NCI-H1694 (cell line): ENCODE measurements around the gene SESN1.
A peak's percentile ranks its signal among the peaks of the same experiment; 100 is the strongest.
"Not testable (repeated sequence)": the region's sequence is repeated elsewhere in the genome, so short reads cannot be mapped to it uniquely, and the experiment has no call there.

ENCODE experiments used
- DNase-seq: peaks from one replicate; lab custom pipeline; 2025; lab: John Stamatoyannopoulos, UW

Gene SESN1

DNA sequence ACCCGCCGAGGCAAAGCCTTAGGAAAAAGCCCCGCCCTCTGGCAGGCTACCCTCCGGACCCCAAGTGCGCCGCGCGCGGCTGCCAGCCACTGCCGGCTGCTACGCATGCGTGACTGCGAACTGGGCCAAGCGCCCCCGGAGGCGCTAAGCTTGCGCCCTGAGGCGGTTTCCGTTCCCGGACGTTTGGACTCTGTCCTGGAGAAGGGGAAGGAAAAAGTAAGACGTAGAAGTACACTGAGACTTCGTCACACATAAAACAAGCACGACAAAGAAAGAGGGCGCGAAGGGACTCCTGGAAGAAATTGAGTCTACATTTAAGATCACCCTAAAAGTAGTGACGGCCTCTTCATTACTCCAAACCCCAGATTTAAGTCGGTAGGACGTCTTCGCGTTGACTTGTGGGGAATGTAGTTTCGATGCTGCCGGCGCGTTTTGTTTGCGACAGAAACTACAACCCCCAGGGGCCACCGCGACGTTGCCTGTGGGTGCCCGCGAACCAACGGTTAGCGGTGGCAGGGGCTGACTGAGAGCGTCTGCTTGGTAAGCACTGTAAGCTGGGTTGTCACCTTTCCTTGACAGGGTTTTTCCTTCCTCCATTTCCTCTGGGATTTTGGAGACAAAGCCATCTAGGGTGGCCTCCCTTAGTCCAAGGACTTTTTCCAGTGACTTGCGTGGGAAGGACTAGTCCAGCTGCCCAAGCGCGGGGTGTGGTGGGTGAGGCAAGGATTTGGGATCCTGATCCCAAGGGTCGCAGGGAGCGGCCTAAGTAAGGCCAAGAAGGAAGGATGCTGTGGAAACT is 589 bp upstream of the SESN1 start, which contains the start of gene CEP57L1:
Gene CEP57L1 (plus strand): TSS at position 472 of the 799 bp plus-strand sequence. CDS start 49,715 bp downstream, outside the sequence.
- peak; percentile 94 for DNase-seq

- DNase-seq: no peak
Observed at GRCh38 chr6:109093732-109094415, 772 bp downstream of the SESN1 start.

DNA sequence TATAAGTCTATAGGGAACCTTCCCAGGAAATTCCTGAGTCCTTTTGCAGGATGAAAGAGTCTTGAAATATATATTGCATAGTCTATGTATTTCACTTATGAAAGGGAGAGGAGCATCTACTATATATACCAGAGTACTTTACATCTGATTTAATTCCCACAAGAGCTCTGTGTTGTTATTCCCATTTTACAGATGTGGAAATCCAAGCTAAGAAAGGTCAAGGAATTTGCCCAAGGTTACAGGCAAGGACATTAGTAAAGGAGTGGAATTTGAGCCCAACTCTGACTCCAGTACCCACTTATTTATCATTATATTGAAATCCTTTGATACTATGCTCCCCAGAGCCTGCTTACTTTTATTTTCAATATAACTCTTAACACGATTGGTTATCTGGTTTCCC is 2.6 kb downstream of the SESN1 start:
- no peak for DNase-seq

DNA sequence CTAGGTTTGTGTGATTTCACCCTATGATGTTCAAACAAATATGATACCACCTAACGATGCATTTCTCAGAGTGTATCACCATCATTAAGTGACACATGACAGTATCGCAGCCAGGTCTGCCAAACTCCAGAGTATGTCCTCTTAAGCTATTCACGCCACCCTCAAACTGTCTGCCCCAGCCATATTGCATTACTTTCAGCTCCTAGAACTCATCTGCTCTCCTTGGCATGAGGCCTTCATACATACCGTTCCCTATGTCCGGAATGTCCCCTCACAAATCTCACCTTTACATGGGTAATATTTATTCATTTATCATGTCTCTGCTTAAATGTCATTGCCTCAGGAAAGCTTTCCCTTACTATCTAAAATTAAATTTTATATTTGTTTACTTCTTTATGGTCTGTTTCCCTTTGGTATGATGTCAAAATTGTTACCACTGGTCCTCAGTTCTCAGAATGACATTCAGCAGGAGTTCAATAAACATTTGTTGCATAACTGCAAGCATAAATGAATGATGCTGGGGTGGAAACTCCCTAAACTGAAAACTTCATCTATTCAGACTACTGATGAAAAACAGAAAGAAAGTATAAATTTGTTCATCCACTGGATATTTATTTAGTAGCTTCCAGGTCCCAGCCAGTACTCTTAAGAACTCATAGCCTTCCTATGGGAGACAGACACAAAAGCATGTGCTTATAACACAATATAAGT is 3.2 kb downstream of the SESN1 start:
- no peak for DNase-seq

DNA sequence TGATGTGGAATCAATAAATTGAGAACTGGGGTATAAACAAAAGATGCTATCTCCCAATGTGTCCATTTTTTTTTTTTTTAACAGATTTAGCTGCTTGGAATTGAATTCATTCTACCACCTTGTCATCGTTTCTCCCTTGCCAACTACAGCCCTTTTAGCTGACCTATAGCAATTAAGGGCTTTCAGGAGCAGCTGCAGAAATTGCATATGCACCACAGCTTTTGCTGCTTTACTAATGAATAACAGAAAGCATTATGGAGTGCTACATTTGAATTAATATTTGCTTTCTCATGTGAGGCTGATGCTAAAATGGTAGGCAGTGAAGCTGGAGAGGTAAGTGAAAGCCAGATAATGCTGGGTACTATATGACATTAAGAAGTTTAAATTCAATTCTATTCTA is 5.7 kb downstream of the SESN1 start:
- DNase-seq: no peak

DNA sequence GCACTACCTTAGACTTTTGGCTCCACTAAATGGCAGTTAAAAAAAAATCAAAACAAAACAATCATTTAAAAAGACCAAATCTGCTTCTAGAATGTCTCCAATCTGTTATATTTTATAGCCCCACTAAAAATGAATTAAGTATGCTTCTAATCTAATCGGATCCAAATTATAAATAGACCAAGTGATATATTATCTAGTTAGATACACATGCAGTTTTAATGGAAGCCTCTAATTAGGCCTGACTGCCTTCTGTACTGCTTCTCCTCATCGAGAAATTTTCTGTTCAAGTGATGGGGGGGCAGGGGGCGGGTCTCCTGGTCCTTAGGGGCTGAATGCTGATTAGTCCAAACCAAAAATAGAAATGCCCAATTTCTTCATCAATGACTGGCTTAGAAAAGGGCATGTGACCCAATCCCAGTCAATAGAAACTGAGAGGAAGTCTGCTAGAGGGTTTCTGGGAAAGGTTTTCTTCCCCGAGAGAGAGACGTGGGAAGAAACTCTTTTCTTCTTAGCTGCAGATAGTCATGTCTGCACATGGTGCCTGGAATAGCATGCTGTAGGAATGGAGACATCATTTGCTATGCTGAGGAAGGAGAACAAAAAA is 6.9 kb downstream of the SESN1 start:
- DNase-seq: no peak

DNA sequence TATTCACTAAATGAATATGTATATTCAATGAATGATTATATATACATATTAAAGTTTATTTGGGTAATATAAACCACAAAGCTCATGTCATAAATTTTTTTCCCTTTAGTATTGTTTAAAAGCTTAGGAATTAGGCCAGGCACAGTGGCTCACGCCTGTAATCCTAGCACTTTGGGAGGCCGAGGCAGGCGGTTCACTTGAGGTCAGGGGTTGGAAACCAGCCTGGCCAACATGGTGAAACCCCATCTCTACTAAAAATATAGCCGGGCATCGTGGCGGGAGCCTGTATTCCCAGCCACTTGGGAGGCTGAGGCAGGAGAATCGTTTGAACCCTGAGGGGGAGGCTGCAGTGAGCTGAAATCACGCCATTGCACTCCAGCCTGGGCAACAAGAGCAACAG is 10.5 kb downstream of the SESN1 start:
- not testable (repeated sequence) for DNase-seq

- DNase-seq: no peak
Observed at GRCh38 chr6:109083657-109084056, 11.0 kb downstream of the SESN1 start.

DNA sequence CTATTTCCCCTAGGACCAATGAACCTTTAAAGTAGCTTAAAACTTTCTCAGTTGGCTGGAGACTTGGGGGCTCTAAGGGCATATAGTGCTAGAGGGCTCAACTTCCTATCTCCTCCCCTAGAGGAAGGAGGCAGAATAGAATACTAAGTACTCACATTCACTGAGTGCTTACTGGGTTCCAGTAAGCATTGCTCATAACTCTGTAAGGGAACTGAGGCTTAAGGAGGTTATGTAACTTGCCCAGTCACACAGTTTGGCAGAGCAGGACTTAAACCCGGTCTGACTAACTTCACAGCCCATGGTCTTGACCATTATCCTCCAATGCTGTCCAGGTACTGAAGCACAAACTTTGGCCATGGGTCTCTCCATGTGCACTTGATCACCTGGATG is 12.5 kb downstream of the SESN1 start:
- DNase-seq: no peak

- DNase-seq: no peak
Observed at GRCh38 chr6:109081516-109082187, 13.0 kb downstream of the SESN1 start.

DNA sequence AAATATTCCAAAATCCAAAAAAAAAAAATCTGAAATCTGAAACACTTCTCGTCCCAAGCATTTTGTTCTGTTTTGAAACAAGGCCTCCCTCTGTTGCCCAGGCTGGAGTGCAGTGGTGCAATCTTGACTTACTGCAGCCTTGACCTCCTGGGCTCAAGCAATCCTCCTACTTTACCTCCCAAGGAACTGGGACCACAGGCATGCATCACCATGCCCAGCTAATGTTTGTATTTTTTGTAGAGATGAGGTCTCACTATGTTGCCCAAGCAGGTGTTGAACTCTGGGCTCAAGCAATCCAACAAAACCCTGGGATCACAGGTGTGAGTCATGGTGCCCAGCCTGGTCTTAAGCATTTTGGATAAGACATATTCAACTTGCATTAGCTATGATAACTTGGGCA is 13.6 kb downstream of the SESN1 start:
- no peak for DNase-seq

- no peak for DNase-seq
Observed at GRCh38 chr6:109079981-109080380, 14.7 kb downstream of the SESN1 start.

- peak; percentile 17 for DNase-seq
Observed at GRCh38 chr6:109076377-109076776, 18.3 kb downstream of the SESN1 start.

DNA sequence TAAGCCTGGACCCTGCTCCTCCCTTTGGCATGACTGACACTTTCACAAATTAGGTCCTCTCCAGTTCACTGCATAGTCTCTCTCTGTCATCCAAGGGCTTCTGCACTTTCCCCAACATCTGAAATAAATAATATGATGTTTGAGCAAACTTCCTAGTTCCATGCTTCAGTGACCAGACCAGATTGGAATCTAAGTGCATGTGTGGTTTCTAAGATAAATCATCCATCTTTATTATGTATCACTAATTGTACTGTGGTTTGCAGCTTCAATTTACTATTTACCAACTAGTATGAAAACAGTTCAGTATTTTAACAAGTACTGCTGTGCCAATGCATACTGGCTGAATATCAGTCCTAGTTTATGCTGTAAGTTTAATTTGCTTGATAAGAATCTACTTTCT is 18.7 kb downstream of the SESN1 start:
- DNase-seq: peak; percentile 5

DNA sequence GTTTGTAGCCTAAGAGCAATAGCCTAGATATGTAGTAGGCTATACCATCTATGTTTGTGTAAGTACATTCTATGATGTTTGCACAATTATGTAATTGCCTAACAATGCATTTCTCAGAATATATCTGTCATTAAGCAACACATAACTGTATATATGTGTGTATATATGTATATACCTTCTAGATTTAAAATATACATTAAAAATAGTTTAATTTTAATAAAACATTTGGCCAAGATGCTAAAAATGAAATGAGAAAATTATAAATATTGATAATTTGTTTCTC is 20.6 kb downstream of the SESN1 start:
- DNase-seq: no peak

- DNase-seq: peak; percentile 54
Observed at GRCh38 chr6:109073344-109074132, 21.1 kb downstream of the SESN1 start.

GRCh38 chr6:109071125-109071917 is 23.3 kb downstream of the SESN1 start:
- no peak for DNase-seq

DNA sequence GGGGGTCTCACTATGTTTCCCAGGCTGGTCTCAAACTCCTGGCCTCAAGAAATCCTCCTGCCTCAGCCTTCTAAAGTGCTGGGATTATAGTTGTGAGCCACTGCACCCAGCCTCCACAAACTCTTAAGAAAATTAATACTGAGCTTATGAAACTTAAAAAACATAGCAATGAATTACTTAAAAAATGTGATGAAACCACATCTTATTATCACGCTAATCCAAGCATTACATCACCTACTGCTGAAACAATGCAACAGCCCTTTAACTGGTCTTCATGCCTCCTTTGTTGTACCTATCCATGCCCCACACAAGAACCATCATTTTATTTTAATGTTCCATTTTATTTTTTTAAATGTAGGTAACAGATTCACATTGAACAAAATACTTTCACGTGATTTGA is 24.9 kb downstream of the SESN1 start:
- DNase-seq: no peak

GRCh38 chr6:109062767-109063352 is 31.8 kb downstream of the SESN1 start:
- no peak for DNase-seq

DNA sequence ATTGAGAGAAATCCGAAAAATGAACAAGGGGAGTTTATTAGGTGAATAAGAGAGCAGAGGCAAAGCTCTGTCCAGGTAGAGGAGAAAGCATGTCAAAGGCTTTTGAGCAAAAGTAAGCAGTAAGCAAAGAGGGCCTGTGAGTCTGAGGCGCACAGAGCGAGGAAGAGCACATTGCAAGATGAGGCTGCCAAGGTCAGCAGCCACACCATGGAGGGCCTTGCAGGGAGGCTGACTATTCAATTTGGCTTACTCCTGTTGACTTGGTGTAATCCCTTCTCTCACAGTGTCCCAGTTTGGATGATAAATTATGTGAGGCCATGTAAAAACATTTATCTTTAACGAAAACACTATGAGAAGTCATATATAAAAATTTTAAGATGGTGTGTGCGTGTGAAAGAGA is 32.4 kb downstream of the SESN1 start:
- no peak for DNase-seq
